Epidermal melanocyte (primary cell): ENCODE data around the gene ZNF436.

ENCODE experiments used
- DNase-seq: peaks from one replicate; pipeline ENCODE4 v3.0.0; 2011; ENCODE audit warnings: low spot score; ENCODE audit not compliant: insufficient read length

Gene ZNF436

GRCh38 chr1:23369335-23370013 lies at the start of gene ZNF436:
Gene ZNF436, minus strand, starts transcription at chr1:23369836. Its CDS starts 1,831 bp downstream, at chr1:23368005.
- DNase-seq: no peak

GRCh38 chr1:23419180-23419579 lies 49.5 kb upstream of the ZNF436 start:
- no peak for DNase-seq

- no peak for DNase-seq
These were observed 47.9 kb upstream of the ZNF436 start for GRCh38 chr1:23417570-23417969.

- DNase-seq: no peak
These were observed 47.3 kb upstream of the ZNF436 start for GRCh38 chr1:23416964-23417363.

- DNase-seq: no peak
These were observed 39.2 kb upstream of the ZNF436 start for GRCh38 chr1:23408797-23409290.

- no peak for DNase-seq
These were observed 37.5 kb upstream of the ZNF436 start for GRCh38 chr1:23407016-23407630.

GRCh38 chr1:23405946-23406345 lies 36.3 kb upstream of the ZNF436 start:
- no peak for DNase-seq

GRCh38 chr1:23403735-23404486 lies 34.3 kb upstream of the ZNF436 start:
- DNase-seq: peak; percentile 95

- DNase-seq: no peak
These were observed 33.7 kb upstream of the ZNF436 start for GRCh38 chr1:23403355-23403734.

- no peak for DNase-seq
These were observed 33.4 kb upstream of the ZNF436 start for GRCh38 chr1:23403038-23403336.

- no peak for DNase-seq
These were observed 32.8 kb upstream of the ZNF436 start for GRCh38 chr1:23402286-23403037.

GRCh38 chr1:23401313-23401712 lies 31.7 kb upstream of the ZNF436 start:
- DNase-seq: no peak

GRCh38 chr1:23400324-23401114 lies 30.9 kb upstream of the ZNF436 start:
- DNase-seq: no peak

GRCh38 chr1:23399229-23399628 lies 29.6 kb upstream of the ZNF436 start:
- no peak for DNase-seq

- DNase-seq: no peak
These were observed 28.3 kb upstream of the ZNF436 start for GRCh38 chr1:23397908-23398307.

- DNase-seq: no peak
These were observed 26.7 kb upstream of the ZNF436 start for GRCh38 chr1:23396380-23396779.

GRCh38 chr1:23395849-23396248 lies 26.2 kb upstream of the ZNF436 start:
- DNase-seq: no peak

- no peak for DNase-seq
These were observed 25.6 kb upstream of the ZNF436 start for GRCh38 chr1:23395154-23395724.

- peak; percentile 58 for DNase-seq
These were observed 25.0 kb upstream of the ZNF436 start for GRCh38 chr1:23394684-23395083.

- DNase-seq: no peak
These were observed 24.5 kb upstream of the ZNF436 start for GRCh38 chr1:23394181-23394580.

- DNase-seq: no peak
These were observed 24.1 kb upstream of the ZNF436 start for GRCh38 chr1:23393706-23394105.
